ENCODE results near the gene FZR1. TPM values are rescaled to one million over a fixed set of nuclear protein-coding genes. Genes with fewer than 3 reads are reported as not detected.
A peak's percentile ranks its signal among the peaks of the same experiment; 100 is the strongest.

Gene FZR1
- total and polyA plus RNA-seq, 2 of the 8 experiments (the other 6 are each of a cell fraction or from before 2014, with no cell fraction given), result 21.6 to 35.5 TPM

GRCh38 chr19:3462991-3463713 lies 43.0 kb upstream of the FZR1 start (continued):
- TF ChIP-seq, protein P1, sequence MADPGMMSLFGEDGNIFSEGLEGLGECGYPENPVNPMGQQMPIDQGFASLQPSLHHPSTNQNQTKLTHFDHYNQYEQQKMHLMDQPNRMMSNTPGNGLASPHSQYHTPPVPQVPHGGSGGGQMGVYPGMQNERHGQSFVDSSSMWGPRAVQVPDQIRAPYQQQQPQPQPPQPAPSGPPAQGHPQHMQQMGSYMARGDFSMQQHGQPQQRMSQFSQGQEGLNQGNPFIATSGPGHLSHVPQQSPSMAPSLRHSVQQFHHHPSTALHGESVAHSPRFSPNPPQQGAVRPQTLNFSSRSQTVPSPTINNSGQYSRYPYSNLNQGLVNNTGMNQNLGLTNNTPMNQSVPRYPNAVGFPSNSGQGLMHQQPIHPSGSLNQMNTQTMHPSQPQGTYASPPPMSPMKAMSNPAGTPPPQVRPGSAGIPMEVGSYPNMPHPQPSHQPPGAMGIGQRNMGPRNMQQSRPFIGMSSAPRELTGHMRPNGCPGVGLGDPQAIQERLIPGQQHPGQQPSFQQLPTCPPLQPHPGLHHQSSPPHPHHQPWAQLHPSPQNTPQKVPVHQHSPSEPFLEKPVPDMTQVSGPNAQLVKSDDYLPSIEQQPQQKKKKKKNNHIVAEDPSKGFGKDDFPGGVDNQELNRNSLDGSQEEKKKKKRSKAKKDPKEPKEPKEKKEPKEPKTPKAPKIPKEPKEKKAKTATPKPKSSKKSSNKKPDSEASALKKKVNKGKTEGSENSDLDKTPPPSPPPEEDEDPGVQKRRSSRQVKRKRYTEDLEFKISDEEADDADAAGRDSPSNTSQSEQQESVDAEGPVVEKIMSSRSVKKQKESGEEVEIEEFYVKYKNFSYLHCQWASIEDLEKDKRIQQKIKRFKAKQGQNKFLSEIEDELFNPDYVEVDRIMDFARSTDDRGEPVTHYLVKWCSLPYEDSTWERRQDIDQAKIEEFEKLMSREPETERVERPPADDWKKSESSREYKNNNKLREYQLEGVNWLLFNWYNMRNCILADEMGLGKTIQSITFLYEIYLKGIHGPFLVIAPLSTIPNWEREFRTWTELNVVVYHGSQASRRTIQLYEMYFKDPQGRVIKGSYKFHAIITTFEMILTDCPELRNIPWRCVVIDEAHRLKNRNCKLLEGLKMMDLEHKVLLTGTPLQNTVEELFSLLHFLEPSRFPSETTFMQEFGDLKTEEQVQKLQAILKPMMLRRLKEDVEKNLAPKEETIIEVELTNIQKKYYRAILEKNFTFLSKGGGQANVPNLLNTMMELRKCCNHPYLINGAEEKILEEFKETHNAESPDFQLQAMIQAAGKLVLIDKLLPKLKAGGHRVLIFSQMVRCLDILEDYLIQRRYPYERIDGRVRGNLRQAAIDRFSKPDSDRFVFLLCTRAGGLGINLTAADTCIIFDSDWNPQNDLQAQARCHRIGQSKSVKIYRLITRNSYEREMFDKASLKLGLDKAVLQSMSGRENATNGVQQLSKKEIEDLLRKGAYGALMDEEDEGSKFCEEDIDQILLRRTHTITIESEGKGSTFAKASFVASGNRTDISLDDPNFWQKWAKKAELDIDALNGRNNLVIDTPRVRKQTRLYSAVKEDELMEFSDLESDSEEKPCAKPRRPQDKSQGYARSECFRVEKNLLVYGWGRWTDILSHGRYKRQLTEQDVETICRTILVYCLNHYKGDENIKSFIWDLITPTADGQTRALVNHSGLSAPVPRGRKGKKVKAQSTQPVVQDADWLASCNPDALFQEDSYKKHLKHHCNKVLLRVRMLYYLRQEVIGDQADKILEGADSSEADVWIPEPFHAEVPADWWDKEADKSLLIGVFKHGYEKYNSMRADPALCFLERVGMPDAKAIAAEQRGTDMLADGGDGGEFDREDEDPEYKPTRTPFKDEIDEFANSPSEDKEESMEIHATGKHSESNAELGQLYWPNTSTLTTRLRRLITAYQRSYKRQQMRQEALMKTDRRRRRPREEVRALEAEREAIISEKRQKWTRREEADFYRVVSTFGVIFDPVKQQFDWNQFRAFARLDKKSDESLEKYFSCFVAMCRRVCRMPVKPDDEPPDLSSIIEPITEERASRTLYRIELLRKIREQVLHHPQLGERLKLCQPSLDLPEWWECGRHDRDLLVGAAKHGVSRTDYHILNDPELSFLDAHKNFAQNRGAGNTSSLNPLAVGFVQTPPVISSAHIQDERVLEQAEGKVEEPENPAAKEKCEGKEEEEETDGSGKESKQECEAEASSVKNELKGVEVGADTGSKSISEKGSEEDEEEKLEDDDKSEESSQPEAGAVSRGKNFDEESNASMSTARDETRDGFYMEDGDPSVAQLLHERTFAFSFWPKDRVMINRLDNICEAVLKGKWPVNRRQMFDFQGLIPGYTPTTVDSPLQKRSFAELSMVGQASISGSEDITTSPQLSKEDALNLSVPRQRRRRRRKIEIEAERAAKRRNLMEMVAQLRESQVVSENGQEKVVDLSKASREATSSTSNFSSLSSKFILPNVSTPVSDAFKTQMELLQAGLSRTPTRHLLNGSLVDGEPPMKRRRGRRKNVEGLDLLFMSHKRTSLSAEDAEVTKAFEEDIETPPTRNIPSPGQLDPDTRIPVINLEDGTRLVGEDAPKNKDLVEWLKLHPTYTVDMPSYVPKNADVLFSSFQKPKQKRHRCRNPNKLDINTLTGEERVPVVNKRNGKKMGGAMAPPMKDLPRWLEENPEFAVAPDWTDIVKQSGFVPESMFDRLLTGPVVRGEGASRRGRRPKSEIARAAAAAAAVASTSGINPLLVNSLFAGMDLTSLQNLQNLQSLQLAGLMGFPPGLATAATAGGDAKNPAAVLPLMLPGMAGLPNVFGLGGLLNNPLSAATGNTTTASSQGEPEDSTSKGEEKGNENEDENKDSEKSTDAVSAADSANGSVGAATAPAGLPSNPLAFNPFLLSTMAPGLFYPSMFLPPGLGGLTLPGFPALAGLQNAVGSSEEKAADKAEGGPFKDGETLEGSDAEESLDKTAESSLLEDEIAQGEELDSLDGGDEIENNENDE (IDR thresholded peaks at IDR 0.05; ENCODE audit: insufficient replicate concordance, low read length), result no peak
- TF ChIP-seq POLR2AphosphoS5 (IDR thresholded peaks at IDR 0.05; ENCODE audit: low read depth, low read length) (no peak), CBX8 (IDR thresholded peaks at IDR 0.05; ENCODE audit: borderline replicate concordance, low read depth, low read length) (no peak), MAFK (IDR thresholded peaks at IDR 0.05; ENCODE audit: low read depth, low read length) (no peak), CEBPB (IDR thresholded peaks at IDR 0.05; ENCODE audit: low read depth, low read length) (no peak), YY1 (IDR thresholded peaks at IDR 0.05; ENCODE audit: low read depth, low read length) (no peak), EZH2 (IDR thresholded peaks at IDR 0.05; ENCODE audit: low read depth, low read length, severe bottlenecking) (peak; percentile 84), SAP30 (IDR thresholded peaks at IDR 0.05; ENCODE audit: insufficient read depth, insufficient replicate concordance, low read length) (no peak)
- TF ChIP-seq, protein P2, sequence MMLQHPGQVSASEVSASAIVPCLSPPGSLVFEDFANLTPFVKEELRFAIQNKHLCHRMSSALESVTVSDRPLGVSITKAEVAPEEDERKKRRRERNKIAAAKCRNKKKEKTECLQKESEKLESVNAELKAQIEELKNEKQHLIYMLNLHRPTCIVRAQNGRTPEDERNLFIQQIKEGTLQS (IDR thresholded peaks at IDR 0.05; ENCODE audit: insufficient read depth, low read depth, low read length), result no peak
